Spleen (tissue), 11 donors: ENCODE data around the gene ARHGEF12. TPM values are rescaled to one million over a fixed set of nuclear protein-coding genes. Genes with fewer than 3 reads are reported as not detected.

Experiments
- DNase-seq: peaks from one replicate; pipeline ENCODE4 v3.0.0-alpha.2; 2020
- H3K27ac ChIP-seq, 8 donors: fragments of 200-600 bp; sonication (generic) in 7 of 8; 1 replicate in 4 of 8; 2 replicates in 4 of 8; pipeline versions ENCODE4 v1.5.0 to v1.8.0; 2016 to 2021; ENCODE audit warnings: inconsistent platforms in 4 of 8, mild to moderate bottlenecking in 4 of 8, moderate library complexity in 1 of 8
- H3K27me3 ChIP-seq, 7 donors: fragments of 200-600 bp; sonication (generic) in 6 of 7; replicated peaks in 1 of 7; 1 replicate in 4 of 7; 2 replicates in 3 of 7; pipeline versions ENCODE4 v1.5.0 to v1.8.0; 2016 to 2021; ENCODE audit warnings: inconsistent platforms in 3 of 7, mild to moderate bottlenecking in 1 of 7
- H3K36me3 ChIP-seq, 6 donors: fragments of 200-600 bp; sonication (generic) in 5 of 6; 1 replicate in 4 of 6; 2 replicates in 2 of 6; pipeline versions ENCODE4 v1.5.0 to v1.8.0; 2016 to 2021; ENCODE audit warnings: inconsistent platforms in 2 of 6
- H3K4me1 ChIP-seq, 6 donors: fragments of 200-600 bp; sonication (generic) in 5 of 6; 1 replicate in 3 of 6; 2 replicates in 3 of 6; pipeline versions ENCODE4 v1.5.0 to v1.8.0; 2016 to 2021; ENCODE audit warnings: inconsistent platforms in 3 of 6
- H3K4me3 ChIP-seq, 8 donors: fragments of 200-600 bp; sonication (generic) in 7 of 8; 1 replicate in 4 of 8; 2 replicates in 4 of 8; pipeline versions ENCODE4 v1.5.0 to v1.8.0; 2016 to 2021; ENCODE audit warnings: inconsistent platforms in 4 of 8, mild to moderate bottlenecking in 4 of 8, moderate library complexity in 2 of 8
- H3K9me3 ChIP-seq, 8 donors: fragments of 200-600 bp; sonication (generic) in 7 of 8; 1 replicate in 4 of 8; 2 replicates in 4 of 8; pipeline versions ENCODE4 v1.5.0 to v1.8.0; 2016 to 2021; ENCODE audit warnings: inconsistent platforms in 4 of 8
- CTCF ChIP-seq, 11 experiments: fragments of 200-600 bp in 7 of 11; fragments of 450-650 bp in 4 of 11; sonication (generic) in 4 of 11; IDR thresholded peaks in 8 of 11; conservative IDR thresholded peaks in 3 of 11; 1 replicate in 7 of 11; 2 replicates in 4 of 11; pipeline versions ENCODE4 v1.4.0 to v1.8.0; 2016 to 2021; ENCODE audit warnings: antibody characterized with exemption in 11 of 11, inconsistent platforms in 4 of 11, mild to moderate bottlenecking in 1 of 11
- POLR2A ChIP-seq, 3 donors: fragments of 450-650 bp; IDR thresholded peaks; one replicate each; pipeline ENCODE4 v1.5.1; 2017; ENCODE audit warnings: antibody characterized with exemption in 3 of 3, mild to moderate bottlenecking in 1 of 3
- POLR2AphosphoS5 ChIP-seq, 3 donors: sonication (generic); formaldehyde crosslinking; IDR thresholded peaks; one replicate each; pipeline ENCODE4 v1.5.1; 2017; ENCODE audit warnings: antibody characterized with exemption in 3 of 3
- WGBS, 5 donors: extraction: QIAGEN DNeasy Blood & Tissue Kit in 3 of 5; methylation state at CpG; one replicate each; pipeline versions ENCODE4 v1.1.5 to v1.1.7; 2013 to 2018; 5-methylcytosine and 5-hydroxymethylcytosine counted together
- intact Hi-C: fragments of 100-400 bp; cut with DNase I; formaldehyde crosslinking; loops from one replicate; pipeline ENCODE4 v1.15.0; 2023; ENCODE audit warnings: low total_unique reads
- polyA plus RNA-seq, 3 donors: library from polyadenylated mRNA; stranded (reverse); fragments of 200-250 nt; gene quantifications; one replicate each; pipeline ENCODE4 v1.2.1, GENCODE V29; 2013
- total RNA-seq, 7 donors: library from RNA; depleted of rRNA in 3 of 7; stranded (reverse); fragments of >200 nt in 3 of 7; fragmentation: NEBNext Ultra II Directional in 4 of 7; extraction: Animal tissue kit (Norgen Biotek cat#: 25700) in 4 of 7; gene quantifications; one replicate each; pipeline versions ENCODE4 v1.1.0 to v1.2.1, GENCODE V29; 2016 to 2021
- donor health status: healthy with polysubstance abuse.
- donor health status: DM: no; HTN: no; CAD: no; lungs with moderate emphysema.
- donor health status: DM: no; HTN: no; CAD: no.
- donor health status: Bipolar disorder and iron deficiency.
- donor health status: healthy.
- donor health status: DM: no; HTN: no; CAD: no.
- donor health status: DM: yes; HTN: yes; CAD: no.

The ARHGEF12 gene
- total and polyA plus RNA-seq, 10 donors: 5.6 to 122 (median 88.6) TPM

- intact Hi-C loops: no loop called here
- H3K4me1 ChIP-seq: no peaks in the 10 kb centered on the region
- no peaks in the 10 kb centered on the region for H3K9me3 ChIP-seq
- H3K36me3 ChIP-seq: peaks cover 0 to 92% (median 29%) of the 10 kb centered on the region in 6 donors
- TF ChIP-seq POLR2AphosphoS5 (IDR thresholded peaks at IDR 0.05) (no peak), CTCF (IDR thresholded peaks at IDR 0.05 in 8 of 11, conservative IDR thresholded peaks at IDR 0.05 in 3 of 11) (no peak), POLR2A (IDR thresholded peaks at IDR 0.05) (no peak)
- 90 to 94% (median 92%) methylated on average over 3 of the region's 3 CpGs for WGBS, 5 donors
- no peak overlapping the region for H3K27ac ChIP-seq
- DNase-seq: no peak
- H3K4me3 ChIP-seq: no peak overlapping the region
- H3K27me3 ChIP-seq: no peaks in the 10 kb centered on the region
Measured at GRCh38 chr11:120442031-120442430, 105.8 kb downstream of the ARHGEF12 start.

DNA sequence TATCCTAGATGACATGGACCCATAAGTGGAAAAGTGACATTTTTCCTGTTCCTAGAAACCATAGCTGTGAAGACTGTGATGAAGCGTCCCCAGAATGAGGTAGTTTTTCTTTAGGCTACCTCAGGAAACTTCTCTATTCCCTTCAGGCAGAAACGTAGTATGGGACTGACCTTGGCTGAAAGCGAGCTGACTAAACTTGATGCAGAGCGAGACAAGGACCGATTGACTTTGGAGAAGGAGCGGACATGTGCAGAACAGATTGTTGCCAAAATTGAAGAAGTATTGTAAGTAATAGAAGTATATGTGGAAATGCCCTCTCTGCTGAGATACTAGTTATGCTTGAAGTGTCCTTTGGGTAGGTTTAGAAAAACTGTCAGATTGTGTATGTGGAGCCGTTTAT lies 110.6 kb downstream of the ARHGEF12 start:
- Histone ChIP-seq H3K27ac (no peak overlapping the region), H3K4me3 (no peak overlapping the region), H3K4me1 (no peaks in the 10 kb centered on the region), H3K27me3 (no peaks in the 10 kb centered on the region), H3K36me3 (peaks cover 0 to 98% (median 60%) of the 10 kb centered on the region in 6 donors), H3K9me3 (no peaks in the 10 kb centered on the region)
- TF ChIP-seq POLR2A (IDR thresholded peaks at IDR 0.05) (no peak), CTCF (IDR thresholded peaks at IDR 0.05 in 8 of 11, conservative IDR thresholded peaks at IDR 0.05 in 3 of 11) (no peak), POLR2AphosphoS5 (IDR thresholded peaks at IDR 0.05) (no peak)
- intact Hi-C loops: no loop called here
- no peak for DNase-seq
- 89 to 95% (median 92%) methylated on average over 7 of the region's 7 CpGs for WGBS, 5 donors

DNA sequence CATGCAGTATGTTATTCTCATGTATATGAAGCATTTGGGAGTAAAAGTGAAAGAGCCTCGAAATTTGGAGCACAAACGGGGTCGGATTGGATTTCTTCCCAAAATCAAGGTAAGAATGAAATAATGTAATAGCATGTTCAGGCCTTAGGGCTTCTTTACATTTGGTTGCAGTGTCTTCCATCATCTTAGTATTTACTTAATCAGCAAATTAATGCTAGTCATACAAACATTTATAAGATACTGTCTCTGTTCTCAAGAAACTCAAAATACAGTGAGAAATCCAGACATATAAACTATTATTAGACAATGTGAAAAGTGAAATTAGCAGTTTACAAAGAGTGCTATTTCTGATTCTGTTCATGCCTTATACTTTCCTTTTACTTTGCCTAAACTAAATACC lies 112.0 kb downstream of the ARHGEF12 start:
- no peaks in the 10 kb centered on the region for H3K9me3 ChIP-seq
- no peak overlapping the region for H3K27ac ChIP-seq
- no peaks in the 10 kb centered on the region for H3K27me3 ChIP-seq
- WGBS, 5 donors: 87 to 95% (median 92%) methylated on average over 3 of the region's 3 CpGs
- intact Hi-C loops: no loop called here
- peaks cover 0 to 100% (median 65%) of the 10 kb centered on the region in 6 donors for H3K36me3 ChIP-seq
- no peak for DNase-seq
- no peaks in the 10 kb centered on the region for H3K4me1 ChIP-seq
- no peak overlapping the region for H3K4me3 ChIP-seq
- TF ChIP-seq CTCF (IDR thresholded peaks at IDR 0.05 in 8 of 11, conservative IDR thresholded peaks at IDR 0.05 in 3 of 11) (no peak), POLR2AphosphoS5 (IDR thresholded peaks at IDR 0.05) (no peak), POLR2A (IDR thresholded peaks at IDR 0.05) (no peak)

DNA sequence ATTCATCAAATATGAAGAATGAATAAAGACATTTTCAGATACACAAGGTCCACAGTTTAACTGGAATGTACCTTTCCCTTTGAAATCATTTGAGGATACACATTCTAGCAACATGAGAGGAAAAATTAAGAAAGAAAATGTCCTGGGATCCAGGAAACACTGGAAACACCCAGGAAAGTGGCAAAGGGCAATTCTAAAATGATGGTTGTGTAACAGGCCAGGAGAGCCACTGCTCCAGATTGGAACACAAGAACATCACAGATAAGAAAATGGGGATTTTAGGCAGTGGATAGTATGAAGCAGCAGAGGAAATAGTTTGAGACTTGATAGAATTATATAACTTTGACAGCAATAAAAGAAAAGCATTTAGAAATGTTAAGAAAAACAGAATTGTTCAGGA lies 119.3 kb downstream of the ARHGEF12 start:
- Histone ChIP-seq H3K4me1 (no peaks in the 10 kb centered on the region), H3K9me3 (no peaks in the 10 kb centered on the region), H3K36me3 (peaks cover 0 to 98% (median 60%) of the 10 kb centered on the region in 6 donors), H3K27ac (no peak overlapping the region), H3K27me3 (no peaks in the 10 kb centered on the region), H3K4me3 (no peak overlapping the region)
- TF ChIP-seq POLR2A (IDR thresholded peaks at IDR 0.05): no peak
- no peak for TF ChIP-seq POLR2AphosphoS5 (IDR thresholded peaks at IDR 0.05)
- TF ChIP-seq CTCF (IDR thresholded peaks at IDR 0.05 in 8 of 11, conservative IDR thresholded peaks at IDR 0.05 in 3 of 11): no peak
- no peak for DNase-seq
- intact Hi-C loops: no loop called here
